Measurements from ENCODE around the gene GRK4. TPM values are rescaled to one million over a fixed set of nuclear protein-coding genes. Genes with fewer than 3 reads are reported as not detected.
"Not testable (repeated sequence)": the region's sequence is repeated elsewhere in the genome, so short reads cannot be mapped to it uniquely, and the experiment has no call there.

GRK4 gene
- total and polyA plus RNA-seq, 5 donors, result 8.4 to 13.1 (median 11.9) TPM

- DNase-seq (peak in 2 of 3 donors; percentile 82 to 87), ATAC-seq (no peak)
- no peaks in the 10 kb centered on the region for H3K9me3 ChIP-seq (ENCODE audit: control insufficient read depth, low read length)
- no peaks in the 10 kb centered on the region for H3K27me3 ChIP-seq (ENCODE audit: control insufficient read depth, insufficient read depth)
- H3K4me3 ChIP-seq (ENCODE audit: low read length), result no peak overlapping the region
- 71% methylated on average over 22 of the region's 22 CpGs for WGBS
- H3K4me1 ChIP-seq (ENCODE audit: control insufficient read depth, insufficient read depth, low read length), result peaks cover 2% of the 10 kb centered on the region
- intact Hi-C loops (cut with DNase I), result no loop called here
- H3K27ac ChIP-seq (ENCODE audit: low read length), result no peak overlapping the region
Observed at GRCh38 chr4:3044870-3045819, 81.8 kb downstream of the GRK4 start.

DNA sequence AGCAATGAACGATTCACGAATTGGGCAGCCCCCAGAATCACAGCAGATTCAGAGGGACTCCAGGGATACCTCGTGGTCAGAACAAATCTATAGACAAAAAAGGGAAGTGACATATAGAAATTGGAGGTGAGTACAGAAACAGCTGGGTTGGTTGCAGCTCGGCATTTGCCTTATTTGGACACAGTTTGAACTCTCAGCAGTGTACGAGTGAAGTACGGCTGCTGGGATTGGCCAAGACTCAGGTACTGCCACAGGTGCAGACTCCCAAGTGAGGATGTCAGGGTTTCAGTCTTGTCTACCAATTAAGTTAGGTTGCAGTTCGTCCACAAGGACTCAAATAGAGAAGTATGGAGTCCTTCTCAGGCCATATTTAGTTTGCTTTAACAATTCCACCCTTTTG lies 82.8 kb downstream of the GRK4 start:
- intact Hi-C loops (cut with DNase I), result no loop called here
- Histone ChIP-seq H3K9me3 (ENCODE audit: control insufficient read depth, low read length) (no peaks in the 10 kb centered on the region), H3K4me3 (ENCODE audit: low read length) (no peak overlapping the region), H3K27me3 (ENCODE audit: control insufficient read depth, insufficient read depth) (no peaks in the 10 kb centered on the region), H3K27ac (ENCODE audit: low read length) (no peak overlapping the region), H3K4me1 (ENCODE audit: control insufficient read depth, insufficient read depth, low read length) (peaks cover 2% of the 10 kb centered on the region)
- DNase-seq (peak in 1 of 3 donors; percentile 3), ATAC-seq (no peak)
- 74% methylated on average over 7 of the region's 7 CpGs for WGBS

DNA sequence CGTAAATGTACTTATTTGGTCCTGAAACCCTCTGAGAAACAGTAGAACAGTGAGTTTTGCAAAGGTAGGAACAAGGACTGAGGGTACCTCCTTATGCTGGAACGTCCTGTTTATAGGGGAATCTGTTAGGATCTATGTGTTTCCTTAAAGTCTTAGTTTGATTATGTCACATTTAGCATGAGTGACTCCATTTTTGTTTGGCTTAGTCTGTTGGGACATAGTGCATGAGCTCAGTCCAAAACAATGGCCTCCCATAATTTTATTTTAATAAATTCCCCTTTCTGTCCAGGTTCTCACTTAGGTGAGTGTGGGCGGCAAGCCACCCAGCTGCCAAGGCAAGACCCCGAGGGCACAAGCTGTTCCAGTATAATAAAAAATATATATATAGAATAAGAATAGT lies 83.3 kb downstream of the GRK4 start:
- Histone ChIP-seq H3K4me3 (ENCODE audit: low read length) (no peak overlapping the region), H3K9me3 (ENCODE audit: control insufficient read depth, low read length) (no peaks in the 10 kb centered on the region), H3K27ac (ENCODE audit: low read length) (no peak overlapping the region), H3K27me3 (ENCODE audit: control insufficient read depth, insufficient read depth) (no peaks in the 10 kb centered on the region), H3K4me1 (ENCODE audit: control insufficient read depth, insufficient read depth, low read length) (peaks cover 2% of the 10 kb centered on the region)
- 82% methylated on average over 4 of the region's 4 CpGs for WGBS
- intact Hi-C loops (cut with DNase I), result no loop called here
- ATAC-seq, result no peak
- DNase-seq, result peak in 1 of 3 donors; percentile 32

DNA sequence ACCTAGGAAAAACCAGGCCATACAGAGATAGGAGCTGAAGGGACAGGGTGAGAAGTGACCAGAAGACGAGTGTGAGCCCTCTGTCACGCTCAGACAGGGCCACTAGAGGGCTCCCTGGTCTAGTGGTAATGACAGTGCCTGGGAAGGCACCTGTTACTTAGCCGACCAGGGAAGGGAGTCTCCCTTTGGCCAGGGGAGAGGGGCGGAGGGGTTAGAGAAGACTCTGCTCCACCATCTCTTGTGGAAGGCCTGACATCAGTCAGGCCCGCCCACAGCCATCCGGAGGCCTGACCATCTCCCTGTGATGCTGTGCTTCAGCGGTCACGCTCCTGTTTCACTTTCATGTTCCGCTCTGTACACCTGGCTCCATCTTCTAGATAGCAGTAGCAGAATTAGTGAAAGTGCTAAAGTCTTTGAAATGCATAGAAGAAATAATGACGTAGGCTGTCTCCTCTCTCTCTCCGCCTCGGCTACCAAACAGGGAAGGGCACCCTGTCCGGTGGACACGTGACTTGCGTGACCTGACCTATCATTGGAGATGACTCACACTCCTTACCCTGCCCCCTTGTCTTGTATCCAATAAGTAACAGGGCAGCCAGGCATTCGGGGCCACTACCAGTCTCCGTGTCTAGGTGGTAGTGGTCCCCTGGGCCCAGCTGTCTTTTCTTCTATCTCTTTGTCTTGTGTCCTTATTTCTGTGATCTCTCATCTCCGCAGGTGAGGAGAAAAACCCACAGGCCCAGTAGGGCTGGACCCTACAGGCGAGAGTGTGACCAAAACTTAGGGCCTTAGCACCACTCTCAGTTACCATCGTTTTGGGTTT lies 84.3 kb downstream of the GRK4 start:
- peaks cover under 1% of the 10 kb centered on the region for H3K4me1 ChIP-seq (ENCODE audit: control insufficient read depth, insufficient read depth, low read length)
- H3K4me3 ChIP-seq (ENCODE audit: low read length), result no peak overlapping the region
- intact Hi-C loops (cut with DNase I), result no loop called here
- ATAC-seq (peak; percentile 60 to 61), DNase-seq (peak; percentile 56 to 86 (median 75))
- no peaks in the 10 kb centered on the region for H3K9me3 ChIP-seq (ENCODE audit: control insufficient read depth, low read length)
- no peaks in the 10 kb centered on the region for H3K27me3 ChIP-seq (ENCODE audit: control insufficient read depth, insufficient read depth)
- WGBS, result 57% methylated on average over 20 of the region's 20 CpGs
- H3K27ac ChIP-seq (ENCODE audit: low read length), result no peak overlapping the region

DNA sequence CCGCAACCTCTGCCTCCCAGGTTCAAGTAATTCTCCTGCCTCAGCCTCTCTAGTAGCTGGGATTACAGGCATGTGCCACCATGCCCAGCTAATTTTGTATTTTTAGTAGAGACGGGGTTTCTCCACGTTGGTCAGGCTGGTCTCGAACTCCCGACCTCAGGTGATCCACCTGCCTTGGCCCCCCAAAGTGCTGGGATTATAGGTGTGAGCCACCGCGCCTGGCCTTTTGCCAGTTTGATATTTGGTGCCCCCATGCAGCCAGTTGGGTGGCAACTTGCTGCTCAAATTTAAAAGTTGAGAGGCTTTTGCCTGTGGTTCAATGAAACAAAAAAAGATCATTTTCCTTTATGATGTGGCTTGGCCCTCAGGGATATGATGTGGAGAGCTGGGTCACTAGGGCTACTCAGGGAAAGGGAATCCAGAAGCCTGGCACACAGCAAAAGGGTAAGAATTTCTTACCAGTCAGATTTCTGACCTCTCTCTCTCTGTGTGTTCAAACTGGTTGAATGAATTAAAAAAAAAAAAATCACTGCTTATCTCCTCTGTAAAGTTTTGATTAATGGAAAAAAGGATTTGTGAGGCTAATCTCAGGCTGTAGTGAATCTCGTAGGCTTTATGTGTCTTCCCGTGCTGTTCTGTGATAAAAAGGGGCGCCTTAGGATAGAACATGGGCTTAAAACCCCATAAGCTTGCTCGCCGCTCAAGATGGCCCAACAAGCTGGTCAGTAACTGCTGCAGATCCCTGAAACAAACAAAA lies 87.9 kb downstream of the GRK4 start:
- ATAC-seq; H3K27ac ChIP-seq (ENCODE audit: low read length); intact Hi-C loops (cut with DNase I); H3K9me3 ChIP-seq (ENCODE audit: control insufficient read depth, low read length); H3K4me3 ChIP-seq (ENCODE audit: low read length); H3K27me3 ChIP-seq (ENCODE audit: control insufficient read depth, insufficient read depth); H3K4me1 ChIP-seq (ENCODE audit: control insufficient read depth, insufficient read depth, low read length): not testable (repeated sequence)
- peak in 1 of 3 donors; percentile 26 for DNase-seq
- 88% methylated on average over 10 of the region's 12 CpGs for WGBS

DNA sequence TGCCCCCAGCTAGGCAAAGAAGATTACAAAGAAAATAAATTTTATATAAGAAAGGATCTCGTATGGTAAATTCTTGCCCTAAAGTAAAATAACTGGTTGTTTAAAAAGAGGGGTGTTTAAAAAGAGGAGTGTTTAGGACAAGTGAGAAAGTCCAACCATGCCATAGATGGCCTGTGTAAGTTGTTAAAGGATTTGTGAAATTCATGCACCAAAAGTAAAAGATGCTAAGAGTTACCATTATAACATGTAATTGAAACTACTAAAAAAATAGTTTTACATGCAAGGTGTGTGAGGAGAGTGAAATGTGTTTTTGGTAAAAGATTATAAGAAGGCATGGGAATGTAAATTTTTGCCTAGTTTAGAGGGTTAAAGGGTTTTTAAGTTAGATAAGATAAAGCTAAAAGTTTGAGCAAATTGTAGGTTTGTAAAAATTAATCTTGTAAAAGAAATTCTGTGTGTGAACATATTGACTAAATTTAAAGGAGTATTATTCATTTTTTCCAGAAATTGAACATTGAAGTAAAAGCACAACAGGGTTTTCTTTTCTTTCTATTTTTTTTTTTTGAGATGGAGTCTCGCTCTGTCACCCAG lies 90.9 kb downstream of the GRK4 start:
- ATAC-seq (no peak), DNase-seq (no peak)
- Histone ChIP-seq H3K4me3 (ENCODE audit: low read length) (no peak overlapping the region), H3K4me1 (ENCODE audit: control insufficient read depth, insufficient read depth, low read length) (no peaks in the 10 kb centered on the region), H3K9me3 (ENCODE audit: control insufficient read depth, low read length) (no peaks in the 10 kb centered on the region), H3K27ac (ENCODE audit: low read length) (no peak overlapping the region), H3K27me3 (ENCODE audit: control insufficient read depth, insufficient read depth) (no peaks in the 10 kb centered on the region)
- WGBS, result 98% methylated on average over 2 of the region's 2 CpGs
- intact Hi-C loops (cut with DNase I), result no loop called here

- DNase-seq (no peak), ATAC-seq (no peak)
- intact Hi-C loops (cut with DNase I), result no loop called here
- no peak overlapping the region for H3K4me3 ChIP-seq (ENCODE audit: low read length)
- H3K4me1 ChIP-seq (ENCODE audit: control insufficient read depth, insufficient read depth, low read length), result no peaks in the 10 kb centered on the region
- H3K9me3 ChIP-seq (ENCODE audit: control insufficient read depth, low read length), result no peaks in the 10 kb centered on the region
- no peaks in the 10 kb centered on the region for H3K27me3 ChIP-seq (ENCODE audit: control insufficient read depth, insufficient read depth)
- H3K27ac ChIP-seq (ENCODE audit: low read length), result no peak overlapping the region
- WGBS, result 86% methylated on average over 6 of the region's 6 CpGs
Observed at GRCh38 chr4:3059943-3060342, 96.6 kb downstream of the GRK4 start.

DNA sequence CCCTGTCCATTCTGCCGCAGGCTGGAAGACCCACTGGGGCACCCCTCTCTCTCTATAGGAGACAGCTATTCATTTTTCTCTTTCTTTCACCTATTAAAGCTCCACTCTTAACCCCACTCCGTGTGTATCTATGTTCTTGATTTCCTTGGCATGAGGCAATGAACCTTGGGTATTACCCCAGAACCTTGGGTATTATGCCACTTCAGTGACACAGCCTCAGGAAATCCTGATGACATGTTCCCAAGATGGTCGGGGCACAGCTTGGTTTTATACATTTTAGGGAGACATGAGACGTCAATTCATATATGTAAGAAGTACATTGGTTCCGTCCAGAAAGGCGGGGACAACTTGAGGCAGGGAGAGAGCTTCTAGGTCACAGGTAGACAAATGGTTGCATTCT lies 97.6 kb downstream of the GRK4 start:
- H3K27me3 ChIP-seq (ENCODE audit: control insufficient read depth, insufficient read depth), result no peaks in the 10 kb centered on the region
- 91% methylated on average over 6 of the region's 6 CpGs for WGBS
- no peak overlapping the region for H3K27ac ChIP-seq (ENCODE audit: low read length)
- DNase-seq (no peak), ATAC-seq (no peak)
- intact Hi-C loops (cut with DNase I), result no loop called here
- no peaks in the 10 kb centered on the region for H3K4me1 ChIP-seq (ENCODE audit: control insufficient read depth, insufficient read depth, low read length)
- no peak overlapping the region for H3K4me3 ChIP-seq (ENCODE audit: low read length)
- H3K9me3 ChIP-seq (ENCODE audit: control insufficient read depth, low read length), result no peaks in the 10 kb centered on the region

DNA sequence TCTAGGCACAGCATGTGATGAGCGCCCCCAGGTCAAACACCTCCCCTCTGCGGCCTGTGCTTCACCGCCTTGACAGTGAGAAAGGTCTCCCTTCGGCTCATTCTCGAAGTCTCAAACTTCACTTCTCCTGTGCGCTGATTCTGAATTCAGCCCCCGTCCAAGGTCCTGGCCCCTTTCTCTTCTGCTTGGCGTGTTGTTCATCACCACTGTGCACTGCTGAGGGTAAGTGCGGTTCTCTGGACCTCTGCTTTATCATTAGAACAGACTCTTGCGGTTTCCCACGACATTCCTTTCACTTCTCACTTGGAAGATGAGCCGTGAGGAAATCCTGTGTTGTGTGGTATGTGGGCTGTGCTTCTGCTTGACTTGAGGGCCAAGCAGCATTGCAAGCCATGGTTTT lies 99.1 kb downstream of the GRK4 start:
- Histone ChIP-seq H3K27ac (ENCODE audit: low read length) (no peak overlapping the region), H3K4me1 (ENCODE audit: control insufficient read depth, insufficient read depth, low read length) (no peaks in the 10 kb centered on the region), H3K4me3 (ENCODE audit: low read length) (no peak overlapping the region), H3K27me3 (ENCODE audit: control insufficient read depth, insufficient read depth) (no peaks in the 10 kb centered on the region), H3K9me3 (ENCODE audit: control insufficient read depth, low read length) (no peaks in the 10 kb centered on the region)
- no peak for ATAC-seq
- DNase-seq, result no peak
- intact Hi-C loops (cut with DNase I), result no loop called here
- 72% methylated on average over 12 of the region's 12 CpGs for WGBS

DNA sequence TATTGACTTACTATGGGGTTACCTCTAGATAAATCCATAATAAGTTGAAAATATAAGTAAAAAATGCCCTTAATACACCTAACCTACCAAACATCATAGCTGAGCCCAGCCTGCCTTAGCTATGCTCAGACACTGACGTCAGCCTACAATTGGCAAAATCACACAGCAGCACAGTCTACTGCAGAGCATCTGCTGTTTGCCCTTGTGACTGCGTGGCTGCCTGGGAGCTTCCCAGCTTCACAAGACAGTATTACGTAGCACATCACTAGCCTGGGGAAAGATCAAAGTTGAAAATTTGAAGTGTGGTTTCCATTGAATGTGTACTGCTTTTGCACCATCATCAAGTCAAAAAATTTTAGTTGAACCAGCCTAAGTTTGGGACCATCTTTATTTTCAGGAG lies 102.2 kb downstream of the GRK4 start:
- DNase-seq (no peak), ATAC-seq (no peak)
- intact Hi-C loops (cut with DNase I), result no loop called here
- WGBS, result 91% methylated on average over 3 of the region's 3 CpGs
- Histone ChIP-seq H3K9me3 (ENCODE audit: control insufficient read depth, low read length) (no peaks in the 10 kb centered on the region), H3K27me3 (ENCODE audit: control insufficient read depth, insufficient read depth) (no peaks in the 10 kb centered on the region), H3K4me3 (ENCODE audit: low read length) (no peak overlapping the region), H3K27ac (ENCODE audit: low read length) (no peak overlapping the region), H3K4me1 (ENCODE audit: control insufficient read depth, insufficient read depth, low read length) (no peaks in the 10 kb centered on the region)

All from right cardiac atrium (tissue), 5 donors.